Caco-2 (cell line): ENCODE results near the gene NFE2L1. TPM values are rescaled to one million over a fixed set of nuclear protein-coding genes. Genes with fewer than 3 reads are reported as not detected.

Experiments used
- BruUV-seq: library from RNA; stranded (reverse); fragments of 400-500 nt; replicated peaks from 2 replicates; lab custom pipeline; 2021; lab: Mats Ljungman, UMichigan
- CTCF ChIA-PET: fragments of 300-600 bp; sonication (Branson Sonifier 250); formaldehyde crosslinking; loops from one replicate; lab custom pipeline; 2022; ENCODE audit warnings: antibody characterized with exemption; lab: Charles Lee
- POLR2A ChIA-PET: fragments of 300-600 bp; sonication (Branson Sonifier 250); formaldehyde crosslinking; loops from one replicate; lab custom pipeline; 2022; ENCODE audit warnings: antibody characterized with exemption; lab: Charles Lee
- DNase-seq, 2 experiments: peaks; one replicate each; pipeline versions ENCODE4 v3.0.0 to v3.0.0-alpha.2; 2020 to 2022
- H3K27me3 ChIP-seq: replicated peaks from 2 replicates; pipeline ENCODE4 v1.6.0; 2011; ENCODE audit warnings: low read length; ENCODE audit not compliant: control insufficient read depth, insufficient read depth
- H3K36me3 ChIP-seq: 2 replicates; pipeline ENCODE4 v1.5.1; 2011; ENCODE audit warnings: low read length; ENCODE audit not compliant: control insufficient read depth, insufficient read depth
- H3K4me1 ChIP-seq: fragments of 250-450 bp; sonication (Bioruptor Pico); 2 replicates; pipeline ENCODE4 v1.5.1; 2020; ENCODE audit warnings: mild to moderate bottlenecking
- H3K4me3 ChIP-seq: 2 replicates; pipeline ENCODE4 v1.5.1; 2011; ENCODE audit warnings: low read depth, mild to moderate bottlenecking, control low read depth, low read length
- H3K9me3 ChIP-seq: fragments of 250-450 bp; sonication (Bioruptor Pico); 2 replicates; pipeline ENCODE4 v1.5.1; 2020; ENCODE audit warnings: mild to moderate bottlenecking, moderate library complexity
- H3K27ac Mint-ChIP-seq: one replicate; pipeline ENCODE4 v1.8.0; 2022; ENCODE audit warnings: mixed read lengths; ENCODE audit not compliant: unreplicated experiment
- H3K27me3 Mint-ChIP-seq: one replicate; pipeline ENCODE4 v1.8.0; 2022; ENCODE audit warnings: mixed read lengths; ENCODE audit not compliant: insufficient read depth, unreplicated experiment
- H3K36me3 Mint-ChIP-seq: one replicate; pipeline ENCODE4 v1.8.0; 2022; ENCODE audit warnings: mild to moderate bottlenecking, mixed read lengths; ENCODE audit not compliant: insufficient read depth, unreplicated experiment
- H3K4me1 Mint-ChIP-seq: one replicate; pipeline ENCODE4 v1.8.0; 2022; ENCODE audit warnings: low read depth, mixed read lengths; ENCODE audit not compliant: unreplicated experiment
- H3K4me3 Mint-ChIP-seq: one replicate; pipeline ENCODE4 v1.8.0; 2022; ENCODE audit warnings: mild to moderate bottlenecking, moderate library complexity, mixed read lengths; ENCODE audit not compliant: unreplicated experiment
- H3K9me3 Mint-ChIP-seq: one replicate; pipeline ENCODE4 v1.8.0; 2022; ENCODE audit warnings: mixed read lengths; ENCODE audit not compliant: unreplicated experiment
- intact Hi-C: fragments of 100-400 bp; cut with micrococcal nuclease; formaldehyde crosslinking; loops from one replicate; pipeline ENCODE4 v1.10.0; 2022; ENCODE audit not compliant: unreplicated experiment
- total RNA-seq: library from RNA; stranded (reverse); gene quantifications from 2 replicates; pipeline ENCODE4 v1.2.3, GENCODE V29; 2022
- TF ChIP-seq, protein P1 (sequence below), 2 experiments: fragments of 200-600 bp in 1 of 2; IDR thresholded peaks; 1 replicate in 1 of 2; 2 replicates in 1 of 2; pipeline versions ENCODE4 v1.5.1 to v1.8.0; 2011 to 2022; ENCODE audit warnings: antibody characterized with exemption in 1 of 2, control low read depth in 1 of 2, inconsistent platforms in 1 of 2, low read depth in 1 of 2, low read length in 1 of 2, mild to moderate bottlenecking in 1 of 2, moderate library complexity in 1 of 2; ENCODE audit not compliant: insufficient read depth in 1 of 2, severe bottlenecking in 1 of 2, unreplicated experiment in 1 of 2

The NFE2L1 gene
- total RNA-seq, 1 experiment from 2014 or later = 356 TPM

DNA sequence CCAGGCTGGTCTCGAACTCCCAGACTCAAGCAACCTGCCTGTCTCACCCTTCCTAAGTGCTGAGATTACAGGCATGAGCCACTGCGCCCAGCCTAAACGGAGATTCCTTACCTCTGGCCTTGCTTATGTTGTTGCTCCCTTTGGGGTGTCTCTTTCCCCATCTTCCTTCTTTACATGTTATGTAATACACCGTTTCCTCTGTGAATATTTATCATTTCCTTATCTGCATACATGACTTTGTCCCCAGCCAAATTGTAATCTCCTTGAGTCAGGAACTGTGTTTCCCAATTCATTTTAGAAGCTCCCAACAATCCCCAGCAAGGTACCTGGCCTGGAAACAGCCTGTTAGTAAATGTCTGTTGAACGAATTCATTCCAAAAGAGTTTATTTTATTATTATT is 26.2 kb upstream of the NFE2L1 start:
- no peak overlapping the region for H3K4me3 Mint-ChIP-seq
- Histone ChIP-seq H3K36me3 (no peaks in the 10 kb centered on the region), H3K4me3 (no peak overlapping the region), H3K9me3 (no peaks in the 10 kb centered on the region), H3K27me3 (peaks cover 5% of the 10 kb centered on the region), H3K4me1 (peaks cover 25% of the 10 kb centered on the region)
- CTCF ChIA-PET = interaction anchor here (0.6 to 2.7 kb wide), 6 partner anchors 10 to 62 kb away, joined by 3 to 17 read pairs (median 4); partner anchors contain the start of gene CDK5RAP3
- peaks cover 20% of the 10 kb centered on the region for H3K27me3 Mint-ChIP-seq
- H3K9me3 Mint-ChIP-seq = no peaks in the 10 kb centered on the region
- no TSS peak for BruUV-seq
- H3K27ac Mint-ChIP-seq = no peak overlapping the region
- intact Hi-C loops = loop anchor here (10.0 kb wide), 1 partner anchor 313 kb away; no protein-coding TSS in a partner anchor
- DNase-seq = no peak
- peaks cover 27% of the 10 kb centered on the region for H3K4me1 Mint-ChIP-seq
- TF ChIP-seq, protein P1, sequence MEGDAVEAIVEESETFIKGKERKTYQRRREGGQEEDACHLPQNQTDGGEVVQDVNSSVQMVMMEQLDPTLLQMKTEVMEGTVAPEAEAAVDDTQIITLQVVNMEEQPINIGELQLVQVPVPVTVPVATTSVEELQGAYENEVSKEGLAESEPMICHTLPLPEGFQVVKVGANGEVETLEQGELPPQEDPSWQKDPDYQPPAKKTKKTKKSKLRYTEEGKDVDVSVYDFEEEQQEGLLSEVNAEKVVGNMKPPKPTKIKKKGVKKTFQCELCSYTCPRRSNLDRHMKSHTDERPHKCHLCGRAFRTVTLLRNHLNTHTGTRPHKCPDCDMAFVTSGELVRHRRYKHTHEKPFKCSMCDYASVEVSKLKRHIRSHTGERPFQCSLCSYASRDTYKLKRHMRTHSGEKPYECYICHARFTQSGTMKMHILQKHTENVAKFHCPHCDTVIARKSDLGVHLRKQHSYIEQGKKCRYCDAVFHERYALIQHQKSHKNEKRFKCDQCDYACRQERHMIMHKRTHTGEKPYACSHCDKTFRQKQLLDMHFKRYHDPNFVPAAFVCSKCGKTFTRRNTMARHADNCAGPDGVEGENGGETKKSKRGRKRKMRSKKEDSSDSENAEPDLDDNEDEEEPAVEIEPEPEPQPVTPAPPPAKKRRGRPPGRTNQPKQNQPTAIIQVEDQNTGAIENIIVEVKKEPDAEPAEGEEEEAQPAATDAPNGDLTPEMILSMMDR (IDR thresholded peaks at IDR 0.05; ENCODE audit: insufficient read depth in 1 of 2, low read depth in 1 of 2, low read length in 1 of 2, severe bottlenecking in 1 of 2, unreplicated experiment in 1 of 2) = no peak
- peaks cover 13% of the 10 kb centered on the region for H3K36me3 Mint-ChIP-seq
- POLR2A ChIA-PET = interaction anchor here (0.6 kb wide), 1 partner anchor 49 kb away, joined by 5 read pairs; no protein-coding TSS in a partner anchor

DNA sequence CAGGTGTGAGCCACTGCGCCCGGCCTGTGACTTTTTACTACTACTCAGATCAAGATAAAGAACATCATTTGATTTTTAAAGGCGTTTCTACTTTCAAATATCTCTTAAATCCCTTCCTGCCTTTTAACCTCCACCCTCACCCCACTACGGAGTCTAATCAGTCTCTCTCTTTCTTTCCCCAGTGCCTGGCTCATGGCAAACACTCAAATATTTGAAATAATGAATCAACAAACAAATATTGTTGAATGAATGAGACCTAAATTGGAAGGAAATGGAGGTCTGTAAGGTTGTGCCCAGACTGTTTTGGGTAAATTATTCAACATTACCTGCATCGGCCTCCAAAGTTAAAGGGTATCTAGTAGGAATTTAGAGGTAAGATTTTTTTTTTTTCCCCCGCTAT is 25.3 kb upstream of the NFE2L1 start:
- Mint-ChIP-seq H3K9me3 (no peaks in the 10 kb centered on the region), H3K4me1 (peaks cover 34% of the 10 kb centered on the region), H3K4me3 (peak overlapping the region; percentile 87), H3K27me3 (peaks cover 20% of the 10 kb centered on the region), H3K27ac (no peak overlapping the region), H3K36me3 (peaks cover 13% of the 10 kb centered on the region)
- Histone ChIP-seq H3K4me1 (peaks cover 26% of the 10 kb centered on the region), H3K9me3 (no peaks in the 10 kb centered on the region), H3K4me3 (no peak overlapping the region), H3K36me3 (no peaks in the 10 kb centered on the region), H3K27me3 (peaks cover 5% of the 10 kb centered on the region)
- no TSS peak for BruUV-seq
- ChIA-PET CTCF (interaction anchor here (0.7 to 1.6 kb wide), 2 partner anchors 45 to 66 kb away, joined by 3 to 6 read pairs; no protein-coding TSS in a partner anchor), POLR2A (no interaction called here)
- DNase-seq = no peak
- intact Hi-C loops = loop anchor here (10.0 kb wide), 1 partner anchor 312 kb away; no protein-coding TSS in a partner anchor
- TF ChIP-seq, protein P1 (IDR thresholded peaks at IDR 0.05; ENCODE audit: insufficient read depth in 1 of 2, low read depth in 1 of 2, low read length in 1 of 2, severe bottlenecking in 1 of 2, unreplicated experiment in 1 of 2) = no peak

DNA sequence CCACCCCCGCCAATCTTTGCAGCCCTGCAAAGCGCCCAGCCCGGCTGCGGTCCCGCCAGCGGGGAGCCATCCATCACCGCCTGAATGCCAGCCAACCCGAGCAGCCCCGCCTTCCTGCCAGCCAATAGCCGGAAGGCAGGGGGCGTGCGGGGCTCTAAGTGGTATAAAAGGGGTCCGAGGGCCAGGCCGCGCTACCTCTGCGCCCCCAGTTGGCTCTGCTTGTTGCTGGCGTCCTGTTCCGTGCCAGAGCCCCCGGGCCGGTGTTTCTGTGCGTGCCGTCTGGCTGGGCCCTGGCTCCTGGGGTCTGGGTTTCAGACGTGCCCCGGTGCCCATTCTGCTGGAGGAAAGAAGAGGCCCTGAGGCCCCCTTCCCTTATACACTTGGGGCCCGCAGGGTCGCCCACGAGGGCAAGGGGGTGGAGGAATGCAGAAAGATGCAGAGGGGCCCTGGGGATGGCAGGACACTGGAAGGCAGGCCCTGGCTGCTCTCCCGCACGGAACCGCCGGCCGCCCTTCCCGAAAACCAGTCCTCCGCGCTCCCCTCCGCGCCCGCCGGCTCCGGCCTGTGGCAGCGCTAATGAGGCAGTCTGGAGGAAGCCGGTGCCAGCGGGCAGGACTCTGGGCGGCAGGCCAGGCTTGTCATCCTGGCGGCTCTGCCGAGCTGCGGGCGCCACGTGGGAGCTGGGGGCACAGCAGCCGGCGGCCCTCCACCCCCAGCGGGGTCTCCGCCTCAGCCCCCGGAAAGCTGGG is 24.6 kb upstream of the NFE2L1 start:
- peaks cover 20% of the 10 kb centered on the region for H3K27me3 Mint-ChIP-seq
- BruUV-seq = no TSS peak
- H3K4me1 ChIP-seq = peaks cover 26% of the 10 kb centered on the region
- H3K27me3 ChIP-seq = peaks cover 5% of the 10 kb centered on the region
- ChIA-PET CTCF (no interaction called here), POLR2A (interaction anchor here (0.6 kb wide), 1 partner anchor 39 kb away, joined by 5 read pairs; no protein-coding TSS in a partner anchor)
- DNase-seq = peak; percentile 68 to 84
- peaks cover 13% of the 10 kb centered on the region for H3K36me3 Mint-ChIP-seq
- no peak overlapping the region for H3K27ac Mint-ChIP-seq
- H3K36me3 ChIP-seq = no peaks in the 10 kb centered on the region
- H3K4me1 Mint-ChIP-seq = peaks cover 34% of the 10 kb centered on the region
- peak overlapping the region; percentile 87 for H3K4me3 Mint-ChIP-seq
- H3K4me3 ChIP-seq = peak overlapping the region; percentile 36
- TF ChIP-seq, protein P1 (IDR thresholded peaks at IDR 0.05; ENCODE audit: insufficient read depth in 1 of 2, low read depth in 1 of 2, low read length in 1 of 2, severe bottlenecking in 1 of 2, unreplicated experiment in 1 of 2) = peak; percentile 21 to 51
- H3K9me3 Mint-ChIP-seq = no peaks in the 10 kb centered on the region
- intact Hi-C loops = loop anchor here (2.0 to 10.0 kb wide), 3 partner anchors 77 to 595 kb away; partner anchors contain the start of gene CBX1
- no peaks in the 10 kb centered on the region for H3K9me3 ChIP-seq
